ENCODE measurements around the gene TXNRD1.

- no peak for TF ChIP-seq POLR2A (IDR thresholded peaks at IDR 0.05)
- no peak for TF ChIP-seq POLR2AphosphoS5 (IDR thresholded peaks at IDR 0.05)
- TF ChIP-seq CTCF (IDR thresholded peaks at IDR 0.05): no peak
Measured at GRCh38 chr12:104374806-104375205, 159.2 kb downstream of the TXNRD1 start.

Measured in prostate gland (tissue), 2 donors.